ENCODE results near the gene CYFIP1. TPM values are rescaled to one million over a fixed set of nuclear protein-coding genes. Genes with fewer than 3 reads are reported as not detected.
"Not testable (repeated sequence)": the region's sequence is repeated elsewhere in the genome, so short reads cannot be mapped to it uniquely, and the experiment has no call there.

CYFIP1 gene
- total and polyA plus RNA-seq, 5 donors from 2014 or later = 1.1 to 7.6 (median 2.0) TPM

DNA sequence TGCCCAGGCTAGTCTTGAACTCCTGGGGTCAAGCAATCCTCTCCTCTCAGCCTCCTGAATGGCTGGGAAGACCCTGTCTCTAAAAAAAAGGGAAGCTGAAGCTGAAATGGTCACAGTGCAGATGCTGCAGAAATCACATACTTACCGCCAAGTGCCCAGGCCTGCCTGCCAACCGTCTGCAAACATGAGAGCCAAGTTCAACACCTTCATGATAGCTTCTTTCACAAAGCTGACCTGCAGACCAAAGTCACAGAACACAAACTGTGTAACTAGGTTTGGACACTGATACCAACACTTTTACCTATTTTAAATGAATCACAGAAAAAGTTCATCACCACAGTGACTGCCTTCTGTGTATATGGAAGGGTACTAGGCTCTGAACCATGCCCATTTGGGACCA, 22.8 kb upstream of the CYFIP1 start:
- no peak overlapping the region for H3K27ac ChIP-seq (ENCODE audit: insufficient read depth, low read length, poor library complexity, severe bottlenecking)
- peaks cover 50% of the 10 kb centered on the region for H3K36me3 Mint-ChIP-seq
- H3K27me3 Mint-ChIP-seq = no peaks in the 10 kb centered on the region
- H3K27me3 ChIP-seq (ENCODE audit: control insufficient read depth, insufficient read depth, low read length) = no peaks in the 10 kb centered on the region
- H3K9me3 ChIP-seq (ENCODE audit: control insufficient read depth in 2 of 2, low read length in 2 of 2) = no peaks in the 10 kb centered on the region
- peaks cover 0 to 2% (median 0%) of the 10 kb centered on the region in 7 donors for H3K9me3 Mint-ChIP-seq
- no peak overlapping the region for H3K27ac Mint-ChIP-seq
- H3K4me3 Mint-ChIP-seq = no peak overlapping the region
- H3K4me3 ChIP-seq (ENCODE audit: low read depth, low read length) = no peak overlapping the region
- ATAC-seq (ENCODE audit: low read depth in 2 of 2) (no peak), DNase-seq (no peak)
- peaks cover 75% of the 10 kb centered on the region for H3K36me3 ChIP-seq (ENCODE audit: control insufficient read depth, insufficient read depth, low read length)
- H3K4me1 ChIP-seq (ENCODE audit: control insufficient read depth, insufficient read depth, low read length, poor library complexity, severe bottlenecking) = no peaks in the 10 kb centered on the region
- H3K4me1 Mint-ChIP-seq = no peaks in the 10 kb centered on the region

DNA sequence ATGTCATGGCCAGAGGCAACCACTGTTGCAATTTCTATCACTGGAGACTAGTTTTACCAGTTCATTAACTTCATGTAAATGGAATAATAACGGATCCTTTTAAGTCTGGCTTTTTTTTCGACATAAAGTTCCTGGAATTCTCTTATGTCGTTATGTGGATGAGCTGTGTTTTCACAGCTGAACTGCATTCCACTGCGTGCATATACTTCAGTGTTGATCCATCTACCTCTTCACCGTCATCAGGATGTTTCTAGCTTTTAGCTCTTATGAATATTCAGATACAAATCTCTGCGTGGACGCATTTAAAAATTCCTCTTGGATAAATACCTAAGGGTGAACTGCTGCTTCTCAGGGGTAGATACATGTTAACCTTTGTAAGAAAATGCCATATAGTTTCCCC, 15.6 kb upstream of the CYFIP1 start:
- no peaks in the 10 kb centered on the region for H3K27me3 Mint-ChIP-seq
- DNase-seq (no peak), ATAC-seq (ENCODE audit: low read depth in 2 of 2) (no peak)
- Histone ChIP-seq H3K4me1 (ENCODE audit: control insufficient read depth, insufficient read depth, low read length, poor library complexity, severe bottlenecking) (no peaks in the 10 kb centered on the region), H3K27me3 (ENCODE audit: control insufficient read depth, insufficient read depth, low read length) (no peaks in the 10 kb centered on the region), H3K36me3 (ENCODE audit: control insufficient read depth, insufficient read depth, low read length) (peaks cover 35% of the 10 kb centered on the region), H3K9me3 (ENCODE audit: control insufficient read depth in 2 of 2, low read length in 2 of 2) (no peaks in the 10 kb centered on the region), H3K4me3 (ENCODE audit: low read depth, low read length) (no peak overlapping the region), H3K27ac (ENCODE audit: insufficient read depth, low read length, poor library complexity, severe bottlenecking) (no peak overlapping the region)
- H3K36me3 Mint-ChIP-seq = peaks cover 31% of the 10 kb centered on the region
- H3K4me1 Mint-ChIP-seq = peaks cover 0 to 6% (median 0%) of the 10 kb centered on the region in 4 donors
- no peaks in the 10 kb centered on the region for H3K9me3 Mint-ChIP-seq
- peak overlapping the region in 1 of 3 donors; percentile 32 for H3K27ac Mint-ChIP-seq
- no peak overlapping the region for H3K4me3 Mint-ChIP-seq

DNA sequence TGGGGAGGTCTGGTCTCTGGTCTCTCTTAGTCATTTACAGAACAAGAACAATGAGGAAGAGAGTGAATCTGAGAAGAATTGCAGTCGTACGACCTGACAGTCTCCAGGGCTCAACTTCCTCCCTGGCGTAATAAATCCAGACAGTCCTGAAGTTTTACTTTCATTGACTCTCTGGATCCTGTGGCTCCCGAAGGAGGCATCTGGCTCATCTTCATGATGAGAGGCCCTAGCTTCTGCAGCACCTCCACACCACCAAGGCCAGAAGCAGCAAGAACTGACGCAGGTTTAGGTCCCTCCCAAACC, 11.8 kb upstream of the CYFIP1 start:
- no peak overlapping the region for H3K4me3 Mint-ChIP-seq
- H3K4me3 ChIP-seq (ENCODE audit: low read depth, low read length) = no peak overlapping the region
- DNase-seq = no peak
- no peak overlapping the region for H3K27ac ChIP-seq (ENCODE audit: insufficient read depth, low read length, poor library complexity, severe bottlenecking)
- no peaks in the 10 kb centered on the region for H3K4me1 ChIP-seq (ENCODE audit: control insufficient read depth, insufficient read depth, low read length, poor library complexity, severe bottlenecking)
- H3K27me3 Mint-ChIP-seq = no peaks in the 10 kb centered on the region
- H3K27ac Mint-ChIP-seq = no peak overlapping the region
- no peaks in the 10 kb centered on the region for H3K9me3 Mint-ChIP-seq
- H3K36me3 Mint-ChIP-seq = peaks cover 22% of the 10 kb centered on the region
- peaks cover 0 to 6% (median 0%) of the 10 kb centered on the region in 4 donors for H3K4me1 Mint-ChIP-seq
- H3K27me3 ChIP-seq (ENCODE audit: control insufficient read depth, insufficient read depth, low read length) = no peaks in the 10 kb centered on the region
- no peak for ATAC-seq (ENCODE audit: low read depth in 2 of 2)
- peaks cover 19% of the 10 kb centered on the region for H3K36me3 ChIP-seq (ENCODE audit: control insufficient read depth, insufficient read depth, low read length)
- H3K9me3 ChIP-seq (ENCODE audit: control insufficient read depth in 2 of 2, low read length in 2 of 2) = no peaks in the 10 kb centered on the region

DNA sequence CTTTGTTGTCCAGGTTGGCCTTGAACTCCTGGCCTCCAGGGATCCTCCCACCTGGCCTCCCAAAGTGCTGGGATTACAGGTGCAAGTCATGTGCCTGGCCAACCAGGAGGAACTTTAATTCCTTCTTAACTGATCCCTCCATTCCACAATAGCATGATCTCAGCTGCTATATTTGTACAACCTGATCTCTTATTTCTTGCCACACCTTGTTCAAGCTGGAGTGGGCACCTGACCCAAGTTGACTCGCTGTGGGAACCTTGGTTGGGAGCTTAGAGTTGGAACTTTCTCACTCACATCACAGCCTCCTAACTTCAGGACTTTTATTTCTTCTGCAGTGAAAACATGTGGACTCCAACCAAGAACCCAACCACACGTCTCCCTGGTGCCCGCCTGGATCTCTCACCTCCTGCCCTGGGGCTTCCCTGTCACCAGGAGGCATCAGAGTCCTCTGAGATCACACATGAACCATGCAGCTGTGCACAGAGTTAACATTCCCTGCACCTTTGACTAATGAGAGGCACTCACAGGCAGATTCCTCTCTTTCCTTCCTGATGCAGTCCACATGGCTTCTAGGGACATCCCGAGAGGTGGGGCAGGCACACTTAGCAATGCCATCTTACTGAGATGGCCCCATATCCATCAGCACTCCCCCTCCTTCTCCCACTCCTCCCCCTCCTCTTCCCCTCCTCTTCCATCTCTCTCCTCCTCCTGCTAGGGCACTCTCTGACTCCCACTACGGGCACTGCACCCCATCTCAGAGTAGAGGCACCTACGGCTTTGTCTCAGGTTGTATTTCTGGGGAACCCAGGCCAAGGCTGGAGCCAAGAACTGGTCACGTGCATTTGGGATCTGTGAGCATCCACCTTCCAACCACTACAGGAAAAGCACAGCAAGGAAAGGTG, 9.7 kb upstream of the CYFIP1 start:
- no peak for ATAC-seq (ENCODE audit: low read depth in 2 of 2)
- no peak overlapping the region for H3K4me3 Mint-ChIP-seq
- Histone ChIP-seq H3K27me3 (ENCODE audit: control insufficient read depth, insufficient read depth, low read length) (no peaks in the 10 kb centered on the region), H3K4me1 (ENCODE audit: control insufficient read depth, insufficient read depth, low read length, poor library complexity, severe bottlenecking) (no peaks in the 10 kb centered on the region), H3K27ac (ENCODE audit: insufficient read depth, low read length, poor library complexity, severe bottlenecking) (no peak overlapping the region), H3K9me3 (ENCODE audit: control insufficient read depth in 2 of 2, low read length in 2 of 2) (no peaks in the 10 kb centered on the region), H3K4me3 (ENCODE audit: low read depth, low read length) (no peak overlapping the region), H3K36me3 (ENCODE audit: control insufficient read depth, insufficient read depth, low read length) (peaks cover 8% of the 10 kb centered on the region)
- H3K27ac Mint-ChIP-seq = no peak overlapping the region
- DNase-seq = no peak
- H3K36me3 Mint-ChIP-seq = peaks cover 12% of the 10 kb centered on the region
- no peaks in the 10 kb centered on the region for H3K27me3 Mint-ChIP-seq
- peaks cover 0 to 6% (median 0%) of the 10 kb centered on the region in 4 donors for H3K4me1 Mint-ChIP-seq
- H3K9me3 Mint-ChIP-seq = no peaks in the 10 kb centered on the region

DNA sequence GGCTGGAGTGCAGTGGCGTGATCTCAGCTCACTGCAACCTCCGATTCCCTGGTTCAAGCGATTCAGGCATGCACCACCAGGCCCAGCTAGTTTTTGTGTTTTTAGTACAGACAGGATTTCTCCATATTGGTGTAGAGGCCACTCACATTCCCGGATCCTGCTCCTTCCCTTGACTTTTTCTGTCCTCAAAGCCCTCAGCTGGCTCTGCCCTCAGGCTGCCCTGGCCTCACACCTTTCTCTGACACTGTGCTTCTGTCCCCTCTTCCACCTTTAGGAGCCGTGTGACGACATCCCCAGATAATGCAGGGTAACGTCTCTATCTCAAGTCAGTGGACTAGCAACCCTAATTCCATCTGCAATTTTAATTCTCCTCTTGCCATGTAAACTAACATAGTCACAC, 8.6 kb upstream of the CYFIP1 start:
- no peak for ATAC-seq (ENCODE audit: low read depth in 2 of 2)
- Mint-ChIP-seq H3K27me3 (no peaks in the 10 kb centered on the region), H3K4me1 (peaks cover 0 to 6% (median 0%) of the 10 kb centered on the region in 4 donors), H3K9me3 (no peaks in the 10 kb centered on the region), H3K36me3 (peaks cover 5% of the 10 kb centered on the region), H3K4me3 (no peak overlapping the region), H3K27ac (peak overlapping the region in 1 of 3 donors; percentile 58)
- H3K27ac ChIP-seq (ENCODE audit: insufficient read depth, low read length, poor library complexity, severe bottlenecking) = no peak overlapping the region
- no peak overlapping the region for H3K4me3 ChIP-seq (ENCODE audit: low read depth, low read length)
- no peak for DNase-seq
- no peaks in the 10 kb centered on the region for H3K9me3 ChIP-seq (ENCODE audit: control insufficient read depth in 2 of 2, low read length in 2 of 2)
- no peaks in the 10 kb centered on the region for H3K4me1 ChIP-seq (ENCODE audit: control insufficient read depth, insufficient read depth, low read length, poor library complexity, severe bottlenecking)
- H3K27me3 ChIP-seq (ENCODE audit: control insufficient read depth, insufficient read depth, low read length) = no peaks in the 10 kb centered on the region
- H3K36me3 ChIP-seq (ENCODE audit: control insufficient read depth, insufficient read depth, low read length) = no peaks in the 10 kb centered on the region

DNA sequence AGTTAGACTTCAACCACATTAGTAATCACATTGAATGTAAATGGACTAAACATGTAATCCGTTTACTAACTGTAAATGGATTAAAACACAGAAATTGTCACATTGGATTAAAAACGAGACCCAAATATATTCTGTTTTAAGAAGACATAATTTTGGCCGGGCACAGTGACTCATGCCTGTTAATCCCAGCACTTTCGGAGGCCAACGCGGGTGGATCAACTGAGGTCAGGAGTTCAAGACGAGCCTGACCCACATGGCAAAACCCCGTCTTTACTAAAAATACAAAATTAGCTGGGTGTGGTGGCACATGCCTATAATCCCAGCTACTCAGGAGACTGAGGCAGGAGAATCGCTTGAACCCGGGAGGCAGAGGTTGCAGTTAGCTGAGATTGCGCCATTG, 1.8 kb upstream of the CYFIP1 start:
- Mint-ChIP-seq H3K4me1 (peaks cover 9 to 18% (median 14%) of the 10 kb centered on the region in 4 donors), H3K27me3 (peaks cover 31% of the 10 kb centered on the region), H3K4me3 (peak overlapping the region in 1 of 4 donors; percentile 77)
- H3K36me3 ChIP-seq (ENCODE audit: control insufficient read depth, insufficient read depth, low read length); H3K9me3 ChIP-seq (ENCODE audit: control insufficient read depth in 2 of 2, low read length in 2 of 2); H3K4me3 ChIP-seq (ENCODE audit: low read depth, low read length); ATAC-seq (ENCODE audit: low read depth in 2 of 2); H3K27ac Mint-ChIP-seq; H3K27me3 ChIP-seq (ENCODE audit: control insufficient read depth, insufficient read depth, low read length); DNase-seq; H3K9me3 Mint-ChIP-seq; H3K36me3 Mint-ChIP-seq; H3K27ac ChIP-seq (ENCODE audit: insufficient read depth, low read length, poor library complexity, severe bottlenecking): not testable (repeated sequence)
- H3K4me1 ChIP-seq (ENCODE audit: control insufficient read depth, insufficient read depth, low read length, poor library complexity, severe bottlenecking) = peaks cover 18% of the 10 kb centered on the region

DNA sequence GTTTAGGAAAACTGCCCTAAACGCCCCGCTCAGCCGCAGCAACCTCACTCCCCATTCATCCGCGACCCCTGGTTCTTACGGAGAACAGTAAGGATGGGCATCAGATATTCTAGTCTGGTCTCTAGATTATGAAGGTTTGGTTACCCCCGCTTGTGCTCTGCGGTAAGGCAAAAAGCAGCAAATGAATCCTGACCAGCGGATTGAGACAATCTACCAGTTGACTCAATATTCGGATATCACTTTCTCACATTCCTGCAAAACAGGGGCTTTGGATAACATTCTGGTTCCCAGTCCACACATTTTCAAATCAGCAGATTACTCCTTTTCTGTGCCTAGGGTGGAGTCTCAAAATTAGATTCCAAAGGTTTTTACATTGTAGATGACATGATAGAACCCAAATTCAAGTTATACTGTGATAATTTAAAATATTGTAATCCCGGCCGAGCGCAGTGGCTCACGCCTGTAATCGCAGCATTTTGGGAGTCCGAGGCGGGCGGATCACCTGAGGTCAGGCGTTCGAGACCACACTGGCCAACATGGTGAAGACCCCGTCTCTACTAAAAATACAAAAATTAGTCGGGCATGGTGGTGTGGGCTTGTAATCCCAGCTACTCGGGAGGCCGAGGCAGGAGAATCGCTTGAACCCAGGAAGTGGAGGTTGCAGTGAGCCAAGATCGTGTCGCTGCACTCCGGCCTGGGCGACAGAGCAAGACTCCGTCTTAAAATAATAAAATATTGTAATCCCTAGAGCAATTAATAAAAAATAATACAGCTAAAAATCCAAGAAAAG, 1.1 kb upstream of the CYFIP1 start:
- peak overlapping the region; percentile 72 to 78 (median 76) for H3K4me3 Mint-ChIP-seq
- H3K27ac Mint-ChIP-seq = no peak overlapping the region
- H3K36me3 Mint-ChIP-seq = peaks cover 3% of the 10 kb centered on the region
- ATAC-seq (ENCODE audit: low read depth in 2 of 2) (no peak), DNase-seq (no peak)
- Histone ChIP-seq H3K4me3 (ENCODE audit: low read depth, low read length) (peak overlapping the region; percentile 3), H3K36me3 (ENCODE audit: control insufficient read depth, insufficient read depth, low read length) (no peaks in the 10 kb centered on the region), H3K27me3 (ENCODE audit: control insufficient read depth, insufficient read depth, low read length) (peaks cover 3% of the 10 kb centered on the region), H3K27ac (ENCODE audit: insufficient read depth, low read length, poor library complexity, severe bottlenecking) (no peak overlapping the region), H3K4me1 (ENCODE audit: control insufficient read depth, insufficient read depth, low read length, poor library complexity, severe bottlenecking) (peaks cover 18% of the 10 kb centered on the region), H3K9me3 (ENCODE audit: control insufficient read depth in 2 of 2, low read length in 2 of 2) (no peaks in the 10 kb centered on the region)
- peaks cover 31% of the 10 kb centered on the region for H3K27me3 Mint-ChIP-seq
- H3K9me3 Mint-ChIP-seq = peaks cover 0 to 2% (median 0%) of the 10 kb centered on the region in 7 donors
- peaks cover 9 to 18% (median 14%) of the 10 kb centered on the region in 4 donors for H3K4me1 Mint-ChIP-seq
